HG02588 (cell line): Measurements from ENCODE around the gene RAB33B.
A peak's percentile ranks its signal among the peaks of the same experiment; 100 is the strongest.
"Not testable (repeated sequence)": the region's sequence is repeated elsewhere in the genome, so short reads cannot be mapped to it uniquely, and the experiment has no call there.

Experiments used
- ATAC-seq: cut with Tn5 transposase; IDR thresholded peaks from one replicate; pipeline ENCODE4 v1.9.1; 2021; ENCODE audit warnings: mild to moderate bottlenecking, moderate library complexity; ENCODE audit not compliant: unreplicated experiment

Gene RAB33B

GRCh38 chr4:139454111-139455045 lies at the start of gene RAB33B:
TSS of gene RAB33B (plus strand) at chr4:139454121. CDS start at chr4:139454196, 75 bp downstream.
- ATAC-seq: peak; percentile 2

GRCh38 chr4:139410312-139410711 lies 43.6 kb upstream of the RAB33B start:
- ATAC-seq: no peak

DNA sequence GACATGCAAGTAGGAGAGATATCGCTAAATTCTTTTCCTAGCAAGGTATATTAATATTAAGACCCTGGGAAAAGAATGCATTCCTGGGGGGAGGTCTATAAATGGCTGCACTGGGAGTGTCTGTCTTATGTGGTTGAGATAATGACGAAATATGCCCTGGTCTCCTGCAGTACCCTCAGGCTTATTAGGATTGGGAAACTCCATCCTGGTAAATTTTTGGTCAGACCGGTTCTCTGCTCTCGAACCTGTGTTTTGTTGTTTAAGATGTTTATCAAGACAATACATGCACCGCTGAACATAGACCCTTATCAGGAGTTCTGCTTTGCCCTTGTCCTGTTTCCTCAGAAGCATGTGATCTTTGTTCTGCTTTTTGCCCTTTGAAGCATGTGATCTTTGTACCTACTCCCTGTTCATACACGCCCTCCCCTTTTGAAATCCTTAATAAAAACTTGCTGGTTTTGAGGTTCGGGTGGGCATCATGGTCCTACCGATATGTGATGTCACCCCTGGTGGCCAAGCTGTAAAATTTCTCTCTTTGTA lies 39.2 kb upstream of the RAB33B start:
- not testable (repeated sequence) for ATAC-seq

DNA sequence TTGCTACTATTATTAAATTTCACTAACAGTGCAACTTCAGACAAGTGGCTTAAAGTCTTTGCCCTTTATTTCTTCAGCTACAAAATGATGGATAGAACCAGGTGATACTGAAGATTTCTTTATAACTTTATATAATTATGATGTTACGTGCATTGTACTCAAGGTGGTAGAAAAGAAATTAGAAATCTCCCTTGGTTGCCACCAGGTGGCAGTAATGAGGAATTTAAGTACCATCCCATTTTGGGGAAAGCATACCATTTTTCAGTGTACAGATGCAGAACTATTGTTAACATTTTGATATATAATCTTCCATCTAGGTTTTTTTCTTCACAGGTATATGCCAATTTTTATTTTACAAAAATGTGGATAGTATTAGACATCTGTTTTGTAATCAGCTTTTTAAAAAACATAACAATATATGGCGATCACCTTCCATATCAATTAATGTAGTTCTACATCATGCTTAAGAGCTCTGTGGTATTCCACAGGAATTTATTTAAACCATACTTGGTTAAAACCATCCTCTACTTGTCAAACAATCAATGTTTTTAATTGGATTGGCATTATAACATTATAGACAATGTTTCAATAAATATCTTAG lies 37.7 kb upstream of the RAB33B start:
- ATAC-seq: no peak

GRCh38 chr4:139419388-139419914 lies 34.5 kb upstream of the RAB33B start:
- peak; percentile 73 for ATAC-seq

DNA sequence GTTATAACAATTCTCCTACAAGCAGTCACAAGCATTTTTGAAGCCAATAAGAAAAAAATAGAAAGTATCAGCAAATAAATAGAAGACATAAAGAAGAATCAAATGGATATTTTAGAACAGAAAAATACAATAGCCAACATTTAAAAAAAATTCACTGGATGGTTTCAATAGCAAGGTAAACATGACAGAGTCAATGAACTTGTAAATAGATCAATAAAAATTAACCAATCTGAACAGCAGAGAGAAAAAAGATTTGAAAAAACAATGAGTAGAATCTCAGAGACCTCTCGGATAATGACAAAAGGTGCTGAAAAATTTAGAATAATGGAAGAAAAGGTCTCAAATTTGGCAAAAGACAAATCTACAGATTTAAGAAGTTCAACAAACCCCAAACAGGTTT lies 33.3 kb upstream of the RAB33B start:
- no peak for ATAC-seq

- ATAC-seq: no peak
These were observed 17.8 kb upstream of the RAB33B start for GRCh38 chr4:139436122-139436521.

DNA sequence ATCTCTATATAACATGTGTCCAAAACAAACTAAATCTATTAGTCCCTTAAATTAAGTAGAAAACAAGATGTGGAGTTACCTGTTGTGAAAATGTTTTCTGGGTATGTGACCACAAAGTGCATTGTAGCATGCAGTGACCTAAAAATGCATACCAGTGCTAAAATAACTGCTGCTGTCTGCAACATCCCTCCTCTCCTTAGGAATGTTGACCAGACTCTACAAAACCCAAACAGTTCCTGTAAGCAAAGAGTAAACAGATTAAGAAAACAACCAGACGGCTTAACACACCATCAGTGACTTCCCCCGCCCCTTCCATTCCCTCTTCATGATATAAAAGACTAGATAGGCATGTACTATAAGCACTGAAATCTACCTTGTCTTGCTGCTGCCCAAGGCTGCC lies 15.8 kb upstream of the RAB33B start:
- ATAC-seq: no peak

- no peak for ATAC-seq
These were observed 12.9 kb upstream of the RAB33B start for GRCh38 chr4:139441029-139441428.

DNA sequence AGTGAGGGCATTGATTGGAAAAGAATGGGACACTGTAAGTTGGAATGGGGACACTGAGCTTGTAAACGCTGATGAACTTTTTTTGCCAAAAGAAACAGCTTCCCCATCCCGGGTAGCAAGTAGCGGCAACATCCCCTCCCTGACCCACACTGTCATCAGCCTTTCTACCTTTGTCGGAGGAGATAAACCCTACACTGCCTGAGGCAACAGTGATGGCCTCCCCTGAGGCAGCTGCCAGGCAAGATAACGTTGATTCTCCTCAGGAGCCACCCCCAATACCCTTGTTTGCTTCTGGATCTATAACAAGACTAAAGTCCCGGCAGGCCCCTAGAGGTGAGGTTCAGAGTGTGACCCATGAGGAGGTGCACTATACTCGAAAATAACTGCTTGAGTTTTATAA lies 10.3 kb upstream of the RAB33B start:
- ATAC-seq: no peak

GRCh38 chr4:139444881-139445280 lies 9.0 kb upstream of the RAB33B start:
- ATAC-seq: not testable (repeated sequence)

GRCh38 chr4:139447078-139447477 lies 6.8 kb upstream of the RAB33B start:
- not testable (repeated sequence) for ATAC-seq

- no peak for ATAC-seq
These were observed 3.3 kb upstream of the RAB33B start for GRCh38 chr4:139450586-139450985.

GRCh38 chr4:139451997-139452396 lies 1.9 kb upstream of the RAB33B start:
- ATAC-seq: no peak

GRCh38 chr4:139453041-139453370 lies 915 bp upstream of the RAB33B start:
- peak; percentile 36 for ATAC-seq

- ATAC-seq: peak; percentile 89
These were observed 380 bp upstream of the RAB33B start for GRCh38 chr4:139453371-139454110.

- no peak for ATAC-seq
These were observed 1.2 kb downstream of the RAB33B start for GRCh38 chr4:139455126-139455538.

DNA sequence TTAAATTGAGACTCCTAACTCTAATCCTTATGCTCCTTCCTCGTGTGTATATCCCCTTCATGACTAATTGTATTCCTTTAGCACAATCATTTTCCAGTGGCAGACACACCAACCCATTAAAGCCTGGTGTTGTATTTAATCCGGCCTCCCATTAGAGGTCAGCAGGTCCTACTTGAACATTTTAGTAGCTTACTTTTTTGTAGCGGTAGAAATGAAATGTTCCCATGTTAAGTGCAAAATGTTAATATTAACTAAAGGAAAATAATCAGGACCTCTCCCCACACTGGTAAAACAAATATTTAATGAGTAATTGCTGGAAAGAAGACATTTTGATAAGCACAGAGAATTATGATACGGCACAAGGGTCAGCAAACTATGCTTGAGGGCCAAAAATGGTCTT lies 3.4 kb downstream of the RAB33B start:
- ATAC-seq: no peak

DNA sequence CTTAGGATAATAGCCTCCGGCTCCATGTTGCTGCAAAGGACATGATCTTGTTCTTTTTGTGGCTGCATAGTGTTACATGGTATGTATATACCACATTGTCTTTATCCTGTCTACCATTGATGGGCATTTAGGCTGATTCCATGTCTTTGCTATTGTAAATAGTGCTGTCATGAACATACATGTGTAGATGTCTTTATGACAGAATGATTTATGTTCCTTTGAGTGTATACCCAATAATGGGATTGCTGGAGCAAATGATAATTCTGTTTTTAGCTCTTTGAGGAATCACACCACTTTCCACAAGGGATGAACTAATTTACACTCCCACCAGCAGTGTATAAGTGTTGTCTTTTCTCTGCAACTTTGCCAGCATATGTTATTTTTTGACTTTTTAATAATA lies 4.6 kb downstream of the RAB33B start:
- no peak for ATAC-seq

DNA sequence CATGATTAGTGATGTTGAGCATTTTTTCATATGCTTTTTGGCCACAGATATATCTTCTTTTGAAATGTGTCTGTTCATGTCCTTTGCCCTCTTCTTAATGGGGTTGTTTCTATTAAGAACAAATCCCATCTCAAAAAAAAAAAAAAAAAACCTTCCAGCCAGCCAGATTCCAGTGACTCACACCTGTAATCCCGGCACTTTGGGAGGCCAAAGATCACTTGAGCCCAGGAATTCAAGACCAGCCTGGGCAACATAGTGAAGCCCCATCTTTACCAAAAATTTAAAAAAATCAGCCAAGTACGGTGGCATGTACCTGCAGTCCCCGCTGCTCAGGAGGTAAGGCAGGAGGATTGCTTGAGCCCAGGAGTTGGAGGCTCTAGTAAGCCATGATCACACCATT lies 5.1 kb downstream of the RAB33B start:
- ATAC-seq: no peak

GRCh38 chr4:139460565-139460964 lies 6.6 kb downstream of the RAB33B start:
- ATAC-seq: no peak
